AG09319 (cell line): ENCODE data around the gene ZNRF3.

Experiments used
- DNase-seq: peaks from one replicate; pipeline ENCODE4 v3.0.0-alpha.2; 2010; ENCODE audit warnings: low read depth; ENCODE audit errors: extremely low read depth
- TF ChIP-seq, protein P1 (sequence below): IDR thresholded peaks from 2 replicates; pipeline ENCODE4 v1.5.1; 2011; ENCODE audit warnings: low read depth, mild to moderate bottlenecking, inconsistent platforms, low read length, moderate library complexity

The ZNRF3 gene

DNA sequence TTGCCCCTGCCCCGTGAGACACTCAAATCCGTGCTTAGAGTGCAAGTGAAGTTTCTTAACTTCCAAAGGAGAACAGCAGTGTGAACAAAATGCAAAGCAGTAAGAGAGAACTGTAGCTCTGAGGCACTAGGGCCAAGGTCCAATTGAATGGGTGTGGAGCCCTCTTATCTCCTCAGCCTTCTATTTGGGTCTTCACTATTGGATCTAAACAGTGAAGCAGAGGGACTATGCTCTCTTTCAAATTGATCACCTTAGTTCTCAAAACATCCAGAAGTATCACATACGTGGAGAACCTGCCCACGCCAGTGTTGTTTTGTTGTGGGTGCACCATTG is 128.7 kb downstream of the ZNRF3 start:
- TF ChIP-seq, protein P1, sequence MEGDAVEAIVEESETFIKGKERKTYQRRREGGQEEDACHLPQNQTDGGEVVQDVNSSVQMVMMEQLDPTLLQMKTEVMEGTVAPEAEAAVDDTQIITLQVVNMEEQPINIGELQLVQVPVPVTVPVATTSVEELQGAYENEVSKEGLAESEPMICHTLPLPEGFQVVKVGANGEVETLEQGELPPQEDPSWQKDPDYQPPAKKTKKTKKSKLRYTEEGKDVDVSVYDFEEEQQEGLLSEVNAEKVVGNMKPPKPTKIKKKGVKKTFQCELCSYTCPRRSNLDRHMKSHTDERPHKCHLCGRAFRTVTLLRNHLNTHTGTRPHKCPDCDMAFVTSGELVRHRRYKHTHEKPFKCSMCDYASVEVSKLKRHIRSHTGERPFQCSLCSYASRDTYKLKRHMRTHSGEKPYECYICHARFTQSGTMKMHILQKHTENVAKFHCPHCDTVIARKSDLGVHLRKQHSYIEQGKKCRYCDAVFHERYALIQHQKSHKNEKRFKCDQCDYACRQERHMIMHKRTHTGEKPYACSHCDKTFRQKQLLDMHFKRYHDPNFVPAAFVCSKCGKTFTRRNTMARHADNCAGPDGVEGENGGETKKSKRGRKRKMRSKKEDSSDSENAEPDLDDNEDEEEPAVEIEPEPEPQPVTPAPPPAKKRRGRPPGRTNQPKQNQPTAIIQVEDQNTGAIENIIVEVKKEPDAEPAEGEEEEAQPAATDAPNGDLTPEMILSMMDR: no peak
- DNase-seq: no peak

DNA sequence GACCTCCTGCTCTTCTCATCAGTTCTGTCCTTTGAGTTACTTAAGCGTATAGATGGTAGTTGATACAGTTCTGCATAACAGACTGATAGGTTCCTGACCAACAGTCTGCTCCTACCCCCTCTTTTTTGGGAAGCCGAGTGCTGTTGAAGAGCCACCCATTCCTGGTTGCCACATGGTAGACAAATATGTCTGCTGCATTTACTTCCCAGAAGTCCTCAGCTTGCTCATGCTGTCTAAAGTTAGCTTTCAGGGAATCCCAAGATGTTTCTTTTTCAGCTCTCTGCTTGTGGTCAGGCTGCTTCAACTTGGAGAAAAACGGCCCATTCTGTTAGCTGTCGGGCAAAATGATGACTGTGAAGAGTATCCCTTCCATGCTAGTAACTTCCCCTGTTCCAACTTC is 129.6 kb downstream of the ZNRF3 start:
- TF ChIP-seq, protein P1: no peak
- no peak for DNase-seq

- TF ChIP-seq, protein P1: no peak
- no peak for DNase-seq
Measured at GRCh38 chr22:29014293-29014692, 130.9 kb downstream of the ZNRF3 start.

DNA sequence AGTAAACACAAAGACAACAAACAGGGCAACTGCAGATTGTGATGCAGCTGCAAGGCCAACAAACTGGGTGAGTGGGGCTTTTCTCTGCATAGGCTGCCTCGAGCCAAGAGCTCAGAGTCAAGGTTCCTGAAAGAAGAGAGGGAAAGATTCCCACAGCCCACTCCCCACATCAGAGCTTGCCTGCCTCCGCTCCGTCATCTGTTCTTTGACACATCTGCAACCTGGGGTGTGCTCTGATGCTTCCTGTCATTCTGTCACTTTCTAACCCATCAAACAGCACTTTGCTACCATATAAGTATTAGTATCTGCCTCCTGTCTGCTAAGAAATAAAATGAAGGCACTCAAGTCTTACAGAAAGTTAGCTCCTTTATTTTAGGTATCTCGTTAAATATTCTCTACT is 131.4 kb downstream of the ZNRF3 start:
- TF ChIP-seq, protein P1: no peak
- DNase-seq: no peak

DNA sequence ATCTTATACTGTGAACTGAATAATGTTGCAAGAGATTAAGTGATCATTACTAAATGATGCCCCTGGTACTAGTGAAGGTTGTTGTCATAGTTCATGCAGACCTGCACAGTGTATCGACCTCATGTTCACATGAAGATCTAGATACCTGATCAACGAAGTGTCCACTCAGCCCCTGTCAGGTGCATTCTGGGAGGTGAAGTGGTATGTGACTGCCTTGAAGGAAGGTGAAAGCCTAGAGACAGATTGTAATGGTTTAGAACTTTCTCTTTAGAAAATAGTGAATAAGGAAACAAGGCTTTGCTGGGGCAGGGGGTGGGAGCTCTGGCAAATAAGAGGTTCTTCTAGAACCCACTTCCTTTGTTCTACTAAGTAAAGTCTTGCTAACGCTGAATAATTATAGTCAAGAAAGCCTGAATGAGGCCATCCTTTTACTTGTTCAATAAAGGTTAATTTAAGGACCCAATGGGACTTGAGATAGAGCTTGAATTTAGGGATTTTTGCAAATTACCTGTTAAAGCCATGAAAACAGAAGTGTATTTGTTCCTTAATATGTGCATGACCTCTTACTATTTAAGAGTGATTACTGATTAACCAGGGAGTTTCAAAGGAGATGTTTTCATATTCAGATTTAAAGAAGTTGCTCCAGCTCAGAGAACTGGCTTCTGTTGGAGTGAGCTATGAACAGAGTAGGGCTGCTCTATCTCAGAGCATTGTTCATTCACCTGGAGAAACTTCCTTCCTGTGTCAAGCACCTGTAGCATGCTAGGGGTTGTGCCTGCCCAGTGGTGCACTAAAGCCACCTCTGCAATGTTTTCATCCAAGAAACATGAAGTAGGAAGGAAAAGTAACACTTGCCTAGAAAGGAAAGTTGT is 132.9 kb downstream of the ZNRF3 start:
- DNase-seq: no peak

GRCh38 chr22:29018293-29019189 is 135.2 kb downstream of the ZNRF3 start:
- TF ChIP-seq, protein P1: no peak
- no peak for DNase-seq

More for the DNA sequence above, 132.9 kb downstream of the ZNRF3 start:
- TF ChIP-seq, protein P1: no peak

DNA sequence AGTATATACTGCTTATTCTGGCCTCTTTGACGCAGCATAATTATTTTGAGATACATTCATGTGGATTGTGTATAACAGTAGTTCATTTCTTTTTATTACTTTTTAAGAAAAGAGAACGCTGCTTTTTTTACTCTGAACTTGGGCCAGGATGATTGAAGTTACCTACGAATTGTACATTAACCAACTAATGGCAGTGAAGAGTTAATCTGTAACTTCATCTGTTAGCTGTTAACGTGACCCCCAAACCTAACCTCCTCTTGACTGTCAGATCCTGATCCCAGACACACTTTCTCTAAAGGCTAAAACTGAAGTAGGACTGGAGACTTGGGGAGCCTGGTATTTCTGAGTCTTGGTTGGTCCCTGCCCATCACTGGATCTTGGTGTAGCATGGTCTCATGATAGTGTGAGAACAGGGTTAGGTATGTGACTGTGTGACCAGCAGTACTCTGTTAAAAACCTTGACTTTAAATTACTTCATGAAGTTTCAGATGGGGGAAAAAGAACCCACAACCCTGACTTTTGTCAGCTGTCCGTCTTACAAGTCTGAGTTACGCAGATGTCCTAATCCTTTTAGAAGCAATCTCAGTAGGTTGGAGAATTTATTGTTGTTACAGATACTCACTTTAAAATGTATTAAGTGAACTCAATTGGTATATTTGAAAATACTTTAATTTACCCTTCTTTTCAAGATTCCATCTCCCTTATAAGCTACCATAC is 138.9 kb downstream of the ZNRF3 start:
- TF ChIP-seq, protein P1: no peak
- DNase-seq: no peak
